ENCODE results near the gene RAPGEF1.

The RAPGEF1 gene

DNA sequence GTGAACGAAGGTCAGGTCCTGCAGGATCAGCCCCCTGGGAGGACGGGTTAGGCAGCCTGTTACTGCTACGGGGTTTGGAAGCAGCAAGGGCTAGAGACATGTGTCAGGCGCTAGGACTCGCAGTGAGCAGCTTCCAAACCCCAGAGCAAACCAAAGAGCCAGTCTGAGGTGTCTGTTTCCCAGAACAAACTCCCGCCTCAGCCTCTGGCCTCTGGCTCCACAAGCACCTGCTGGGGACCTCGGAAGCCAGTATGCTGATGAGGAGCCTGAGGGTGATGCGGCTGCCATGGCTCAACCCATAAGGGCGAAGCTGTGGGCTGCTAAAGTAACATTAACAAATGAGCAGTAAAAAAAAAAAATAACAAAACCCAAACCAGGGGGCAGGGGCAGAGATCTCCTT is 159.5 kb downstream of the RAPGEF1 start:
- DNase-seq: no peak

DNA sequence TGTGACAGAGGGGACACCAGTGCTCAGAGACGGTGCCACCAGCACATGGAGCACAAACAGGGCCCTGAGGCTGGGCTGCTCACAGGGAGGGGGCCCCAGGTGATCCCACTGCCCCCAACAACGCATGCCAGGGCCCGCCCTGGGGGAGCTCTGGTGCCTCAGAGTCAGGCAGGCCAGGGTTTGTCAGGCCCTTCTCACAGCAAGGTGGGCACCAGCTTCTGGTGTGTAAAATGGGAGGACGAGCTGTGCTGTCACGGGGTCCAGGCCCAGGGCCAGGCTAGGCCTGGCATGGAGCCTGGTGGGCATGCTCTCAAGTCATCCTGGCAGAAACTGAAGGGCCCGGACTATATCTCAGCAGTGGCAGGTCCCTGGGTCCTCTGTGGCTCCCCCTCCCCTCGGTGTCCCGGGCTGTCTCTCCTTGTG is 160.1 kb downstream of the RAPGEF1 start:
- no peak for DNase-seq
- TF ChIP-seq GATA1 (IDR thresholded peaks at IDR 0.05; ENCODE audit: low read depth, low read length) (no peak), POLR2A (IDR thresholded peaks at IDR 0.05; ENCODE audit: low read length) (no peak)

More for the DNA sequence above, 159.5 kb downstream of the RAPGEF1 start:
- TF ChIP-seq POLR2A (IDR thresholded peaks at IDR 0.05; ENCODE audit: low read length) (no peak), GATA1 (IDR thresholded peaks at IDR 0.05; ENCODE audit: low read depth, low read length) (no peak)

DNA sequence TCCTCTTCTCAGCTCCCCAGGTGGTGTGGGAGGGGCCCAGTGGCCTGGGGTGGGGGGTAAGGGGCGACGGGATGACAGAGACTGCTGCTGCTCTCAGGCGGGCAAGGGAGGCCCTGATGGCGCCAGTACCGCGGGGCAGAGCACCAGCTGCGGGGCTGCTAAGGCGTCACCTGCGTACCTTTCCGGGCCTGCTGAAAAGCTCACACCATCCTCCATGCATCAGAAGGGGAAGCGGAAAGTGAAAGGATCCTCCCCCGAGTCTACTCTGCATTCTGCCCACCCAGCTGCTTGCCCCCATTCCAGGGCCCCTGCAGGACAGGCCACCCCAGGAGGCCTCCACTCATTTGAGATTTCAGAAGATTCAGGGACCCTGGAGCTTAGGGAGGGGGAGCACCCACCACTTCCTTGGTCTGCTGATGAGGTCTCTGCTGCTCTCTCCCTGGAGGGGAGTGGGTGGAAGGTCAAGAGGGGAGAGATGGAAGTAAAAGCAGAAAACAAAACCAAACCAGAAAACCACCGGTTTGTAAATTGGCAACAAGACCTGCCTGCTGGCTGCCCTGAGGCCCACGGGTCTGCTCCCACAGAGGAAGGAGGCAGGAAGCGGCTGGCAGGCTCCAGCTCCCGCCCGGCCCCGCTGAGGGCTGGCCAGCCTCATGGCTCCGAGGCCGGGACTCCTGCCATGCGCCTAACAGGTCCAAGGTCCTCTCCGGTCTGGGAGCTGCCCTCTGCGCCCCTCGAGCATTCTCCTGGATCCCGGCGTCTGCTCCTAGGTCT is 161.0 kb downstream of the RAPGEF1 start:
- no peak for TF ChIP-seq GATA1 (IDR thresholded peaks at IDR 0.05; ENCODE audit: low read depth, low read length)
- no peak for TF ChIP-seq POLR2A (IDR thresholded peaks at IDR 0.05; ENCODE audit: low read length)
- DNase-seq: no peak

DNA sequence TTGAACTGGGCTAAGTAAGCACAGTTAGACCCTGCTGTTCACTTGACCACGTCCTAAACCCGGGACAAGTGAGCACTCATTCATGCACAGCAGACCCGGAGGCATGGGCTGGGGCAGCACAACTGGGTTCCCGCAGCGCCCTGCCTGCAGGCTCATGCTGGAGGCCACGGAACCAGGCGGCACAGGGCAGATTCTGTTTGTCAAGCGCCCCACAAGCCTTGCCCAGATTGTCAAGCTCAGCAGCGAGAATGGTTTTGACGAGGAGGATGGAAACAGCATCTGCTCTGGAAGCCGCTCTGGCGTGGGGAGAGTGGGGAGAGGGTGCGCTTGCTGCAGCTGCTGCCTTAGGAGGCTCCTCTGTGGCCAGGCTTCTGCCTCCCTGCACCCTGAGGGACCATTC is 161.9 kb downstream of the RAPGEF1 start:
- TF ChIP-seq GATA1 (IDR thresholded peaks at IDR 0.05; ENCODE audit: low read depth, low read length) (no peak), POLR2A (IDR thresholded peaks at IDR 0.05; ENCODE audit: low read length) (no peak)
- DNase-seq: no peak

DNA sequence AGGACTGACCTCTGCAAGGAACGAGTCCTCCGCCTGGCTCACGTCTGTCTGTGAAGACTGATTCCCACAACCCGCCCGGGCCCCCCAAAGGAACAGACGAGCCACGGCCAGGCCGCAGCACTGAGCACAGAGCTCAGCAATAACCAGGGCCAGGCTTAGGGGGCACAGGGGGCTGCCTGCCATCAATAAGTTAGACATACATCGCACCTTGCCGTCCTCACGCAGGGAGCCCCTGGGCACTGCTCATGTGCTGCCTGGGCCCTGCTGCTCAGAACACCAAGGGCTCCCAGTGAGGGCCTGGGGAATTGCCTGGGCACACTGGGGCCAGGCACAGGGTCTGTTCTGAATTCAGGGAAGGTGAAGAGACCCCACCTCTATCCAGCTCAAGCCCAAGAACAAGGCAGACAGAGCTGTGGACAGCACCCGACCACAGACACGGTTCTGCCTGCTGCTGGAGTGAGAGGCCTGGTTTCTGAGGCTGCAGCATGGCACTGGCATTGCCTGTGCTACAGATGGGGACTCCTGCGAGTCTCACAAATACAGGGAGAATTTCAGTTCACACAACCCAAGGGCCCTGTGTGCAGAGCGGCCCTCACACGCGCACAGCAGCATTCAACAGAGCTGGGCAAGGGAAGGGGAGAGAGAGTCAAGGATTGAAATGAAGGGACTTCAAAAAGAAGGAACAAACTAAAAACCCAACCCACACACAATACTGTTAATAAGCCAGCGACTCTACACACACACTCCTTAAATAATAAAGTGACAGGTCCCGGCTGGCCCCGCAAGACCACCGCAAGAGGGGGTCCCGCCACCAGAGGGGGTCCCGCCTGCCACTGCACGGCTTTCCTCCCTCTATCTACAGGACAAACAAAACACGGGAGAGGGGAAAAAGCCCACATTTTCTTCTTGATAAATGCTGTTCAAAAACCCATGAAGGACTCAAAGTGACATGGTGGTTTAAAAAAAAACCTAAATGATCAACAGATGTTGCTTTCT is 162.6 kb downstream of the RAPGEF1 start:
- TF ChIP-seq GATA1 (IDR thresholded peaks at IDR 0.05; ENCODE audit: low read depth, low read length) (no peak), POLR2A (IDR thresholded peaks at IDR 0.05; ENCODE audit: low read length) (no peak)
- DNase-seq: no peak

DNA sequence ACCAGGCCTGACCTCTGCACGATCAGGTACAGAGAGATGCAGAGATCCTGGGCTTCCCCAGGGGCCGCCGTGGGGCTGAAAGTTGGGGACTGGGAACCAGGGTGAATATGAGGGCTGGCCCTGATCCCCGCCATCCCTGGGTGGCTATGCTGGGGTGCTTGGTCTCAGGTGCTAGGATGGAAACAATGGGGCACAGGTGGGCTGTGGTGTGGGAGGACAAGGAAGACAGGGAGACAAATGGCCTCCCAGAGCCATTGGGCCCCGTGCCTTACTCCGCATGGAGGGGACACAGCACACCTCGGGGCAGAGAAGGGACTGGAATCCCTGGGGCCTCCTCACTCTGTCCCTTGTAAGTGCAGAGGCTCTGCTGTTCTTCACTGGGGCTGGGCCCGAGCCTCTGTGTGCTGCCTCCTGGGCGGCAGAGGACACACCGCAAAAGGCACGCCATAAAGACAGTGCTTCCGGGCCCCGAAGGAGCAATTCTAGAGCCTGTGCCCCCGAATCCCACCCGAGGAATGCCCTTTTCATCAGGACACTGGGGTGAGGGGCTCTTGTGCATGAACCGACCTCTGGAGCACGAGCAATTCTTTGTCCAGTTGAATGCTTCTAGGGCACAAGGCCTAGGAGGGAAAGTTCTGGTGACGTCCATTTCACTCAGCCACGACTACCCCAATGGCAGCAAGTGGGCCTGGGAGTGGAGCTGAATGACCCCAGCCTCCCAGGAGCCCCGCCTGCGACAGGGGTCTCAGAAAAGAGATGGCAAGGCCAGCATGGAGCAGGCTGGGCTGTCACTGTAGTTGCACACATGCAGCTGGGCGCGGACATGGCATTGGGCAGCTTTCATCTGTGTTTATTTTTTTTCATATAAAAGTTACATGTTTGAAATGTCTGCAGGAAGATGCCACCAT is 163.7 kb downstream of the RAPGEF1 start:
- no peak for DNase-seq
- TF ChIP-seq GATA1 (IDR thresholded peaks at IDR 0.05; ENCODE audit: low read depth, low read length): no peak
- TF ChIP-seq POLR2A (IDR thresholded peaks at IDR 0.05; ENCODE audit: low read length): no peak

DNA sequence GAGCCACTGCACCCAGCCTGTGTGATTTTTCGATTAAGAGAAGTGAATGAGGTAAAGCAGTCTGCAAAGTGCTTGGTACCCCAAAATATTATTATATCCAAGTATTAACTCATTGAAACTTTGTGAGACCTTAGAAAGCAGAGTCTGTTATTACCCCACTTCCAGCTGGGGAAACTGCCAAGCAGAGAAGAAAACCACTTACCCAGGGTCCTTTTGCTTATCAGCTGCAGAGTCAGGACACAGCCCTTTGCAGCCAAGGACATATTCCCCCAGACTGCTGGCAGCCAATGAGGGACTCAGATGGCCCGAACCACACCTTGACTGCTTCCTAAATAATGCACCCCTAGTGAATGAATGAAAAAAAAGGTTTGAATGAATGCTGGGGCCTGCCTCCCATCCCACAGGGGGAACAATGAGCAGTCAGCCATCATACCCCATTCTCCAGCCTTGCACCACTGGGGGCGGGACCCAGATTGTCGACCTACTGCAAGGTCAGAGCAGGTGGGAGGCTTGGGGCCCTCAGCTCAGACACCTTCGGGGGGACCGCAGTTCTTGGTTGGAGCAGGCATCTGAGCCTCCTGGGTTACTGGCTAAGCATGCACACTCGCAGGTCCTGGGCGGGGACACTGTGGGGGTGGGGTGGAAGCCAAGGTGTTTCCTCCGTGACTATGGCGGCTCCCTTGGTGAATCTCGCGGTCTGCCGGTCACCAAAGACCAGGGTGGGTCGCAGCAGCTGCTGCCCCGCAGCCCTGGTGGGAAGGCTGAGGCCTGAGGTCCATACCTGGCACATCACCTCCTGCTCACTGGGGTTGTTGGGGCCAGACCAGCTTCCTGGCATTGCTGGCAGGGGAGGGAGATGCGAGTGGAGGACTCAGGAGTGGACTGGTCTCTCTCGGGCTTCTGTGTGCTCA is 164.9 kb downstream of the RAPGEF1 start:
- TF ChIP-seq GATA1 (IDR thresholded peaks at IDR 0.05; ENCODE audit: low read depth, low read length) (no peak), POLR2A (IDR thresholded peaks at IDR 0.05; ENCODE audit: low read length) (no peak)
- DNase-seq: no peak

DNA sequence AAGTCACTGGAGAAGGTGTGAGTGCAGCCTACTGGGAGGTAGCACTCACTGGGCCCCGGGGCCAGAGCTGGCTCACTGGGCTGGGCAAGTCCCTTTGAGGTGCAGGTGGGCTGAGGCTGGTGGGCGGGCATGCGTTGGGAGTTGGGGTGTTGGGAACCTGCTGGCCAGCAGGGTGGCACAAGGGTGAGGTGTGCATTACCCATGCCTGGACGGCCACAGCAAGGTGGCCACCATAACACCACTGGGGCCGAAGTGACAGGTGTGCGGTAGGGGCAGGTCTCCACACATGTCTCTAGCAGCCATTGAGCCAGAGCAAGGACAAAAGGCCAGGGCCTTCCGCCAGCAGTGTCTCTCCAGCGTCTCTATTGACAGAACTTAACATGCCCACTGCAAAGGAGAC is 172.0 kb downstream of the RAPGEF1 start:
- TF ChIP-seq POLR2A (IDR thresholded peaks at IDR 0.05; ENCODE audit: low read length) (no peak), GATA1 (IDR thresholded peaks at IDR 0.05; ENCODE audit: low read depth, low read length) (no peak)
- DNase-seq: no peak

DNA sequence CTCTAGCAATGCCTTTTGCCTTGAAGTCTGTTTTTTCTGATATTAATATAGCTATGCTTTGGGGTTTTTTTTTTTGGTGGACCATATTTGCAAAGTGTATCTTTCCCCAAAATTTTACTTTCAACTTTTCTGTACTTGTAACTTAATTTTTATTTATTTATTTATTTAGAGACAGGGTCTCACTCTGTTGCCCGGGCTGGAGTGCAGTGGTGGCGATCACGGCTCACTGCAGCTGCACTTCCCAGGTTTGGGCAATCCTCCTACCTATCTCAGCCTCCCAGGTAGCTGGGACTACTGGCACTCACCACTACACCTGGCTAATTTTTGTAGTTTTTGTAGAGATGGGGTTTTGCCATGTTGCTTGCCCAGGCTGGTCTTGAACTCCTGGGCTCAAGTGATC is 173.7 kb downstream of the RAPGEF1 start:
- TF ChIP-seq GATA1 (IDR thresholded peaks at IDR 0.05; ENCODE audit: low read depth, low read length) (no peak), POLR2A (IDR thresholded peaks at IDR 0.05; ENCODE audit: low read length) (no peak)
- DNase-seq: no peak

DNA sequence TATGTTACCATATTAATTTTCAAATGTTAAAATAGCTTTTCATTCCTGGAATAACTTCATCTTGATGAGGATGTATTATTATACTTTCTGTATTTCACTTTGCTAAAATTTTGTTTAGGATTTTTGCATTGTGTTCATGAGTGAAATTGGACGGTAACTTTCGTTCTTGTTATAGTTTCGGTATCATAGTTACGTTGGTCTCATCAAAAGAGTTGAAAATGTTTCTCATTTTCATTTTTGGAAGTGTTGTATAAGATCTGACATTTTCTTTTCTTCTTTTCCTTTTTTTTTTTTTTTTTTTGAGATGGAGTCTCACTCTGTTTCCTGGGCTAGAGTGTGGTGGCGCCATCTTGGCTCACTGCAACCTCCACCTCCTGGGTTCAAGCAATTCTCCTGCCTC is 174.5 kb downstream of the RAPGEF1 start:
- DNase-seq: no peak

DNA sequence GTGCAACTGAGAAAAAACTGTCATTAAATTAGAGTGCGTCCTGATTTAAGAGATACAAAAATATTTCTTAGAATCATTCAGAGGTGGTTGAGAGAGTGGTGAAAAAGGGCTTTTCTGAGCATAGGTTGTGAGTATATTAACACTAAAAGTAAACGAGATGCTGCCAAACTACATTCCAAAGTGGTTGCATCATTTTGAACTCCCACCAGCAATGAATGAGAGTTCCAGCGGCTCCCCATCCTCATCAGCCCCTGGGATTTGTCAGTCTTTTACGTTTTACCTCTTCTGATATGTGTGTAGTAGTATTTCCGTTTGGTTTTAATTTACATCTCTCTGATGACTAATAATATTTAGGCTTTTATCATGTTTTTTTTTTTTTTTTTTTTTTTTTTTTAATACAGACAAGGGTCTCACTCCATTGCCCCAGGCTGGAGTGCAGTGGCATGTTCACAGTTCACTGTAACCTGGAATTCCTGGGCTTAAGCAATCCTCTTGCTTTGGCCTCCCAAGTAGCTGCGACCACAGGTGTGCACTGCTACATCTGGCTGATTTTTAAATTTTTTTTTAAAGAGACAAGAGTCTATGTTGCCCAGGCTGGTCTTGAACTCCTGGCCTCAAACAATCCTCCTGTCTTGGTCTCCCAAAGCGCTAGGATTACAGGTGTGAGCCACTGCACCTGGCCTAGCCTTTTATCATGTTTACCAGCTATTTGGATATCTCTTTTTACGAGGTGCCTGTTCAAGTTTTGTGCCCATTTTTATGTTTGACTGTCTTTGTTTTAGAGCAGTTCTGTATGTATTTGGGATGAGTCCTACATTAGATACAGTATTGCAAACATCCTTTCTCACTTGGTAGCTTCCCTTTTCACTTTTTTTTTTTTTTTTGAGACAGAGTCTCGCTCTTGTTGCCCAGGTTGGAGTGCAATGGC is 177.6 kb downstream of the RAPGEF1 start:
- DNase-seq: no peak
- TF ChIP-seq POLR2A (IDR thresholded peaks at IDR 0.05; ENCODE audit: low read length) (no peak), GATA1 (IDR thresholded peaks at IDR 0.05; ENCODE audit: low read depth, low read length) (no peak)

More for the DNA sequence above, 174.5 kb downstream of the RAPGEF1 start:
- TF ChIP-seq GATA1 (IDR thresholded peaks at IDR 0.05; ENCODE audit: low read depth, low read length) (no peak), POLR2A (IDR thresholded peaks at IDR 0.05; ENCODE audit: low read length) (no peak)
